ENCODE data around the gene TRIM68.
A peak's percentile ranks its signal among the peaks of the same experiment; 100 is the strongest.

TRIM68 gene

GRCh38 chr11:4607781-4608666 is at the start of gene TRIM68:
Gene TRIM68 (minus strand): TSS chr11:4608231. CDS start chr11:4605504, 2,727 bp downstream.
- H3K27me3 ChIP-seq (ENCODE audit: control insufficient read depth, insufficient read depth, low read length) = peaks cover 4% of the 10 kb centered on the region
- H3K4me3 ChIP-seq (ENCODE audit: low read depth, low read length) = peak within 1 kb of the TSS; percentile 75
- peak within 1 kb of the TSS; percentile 62 for H3K9ac ChIP-seq (ENCODE audit: low read depth, low read length)
- peaks cover 5% of the 10 kb centered on the region for H3K4me1 ChIP-seq (ENCODE audit: control insufficient read depth, insufficient read depth, low read length)
- no peaks in the 10 kb centered on the region for H3K9me3 ChIP-seq (ENCODE audit: control insufficient read depth, insufficient read depth, low read length)
- no peaks in the 10 kb centered on the region for H3K36me3 ChIP-seq (ENCODE audit: control insufficient read depth, insufficient read depth, low read length)

- Histone ChIP-seq H3K9ac (ENCODE audit: low read depth, low read length) (no peak overlapping the region), H3K4me3 (ENCODE audit: low read depth, low read length) (no peak overlapping the region), H3K27me3 (ENCODE audit: control insufficient read depth, insufficient read depth, low read length) (no peaks in the 10 kb centered on the region), H3K9me3 (ENCODE audit: control insufficient read depth, insufficient read depth, low read length) (no peaks in the 10 kb centered on the region), H3K36me3 (ENCODE audit: control insufficient read depth, insufficient read depth, low read length) (no peaks in the 10 kb centered on the region), H3K4me1 (ENCODE audit: control insufficient read depth, insufficient read depth, low read length) (no peaks in the 10 kb centered on the region)
Measured at GRCh38 chr11:4654635-4655369, 46.8 kb upstream of the TRIM68 start.

GRCh38 chr11:4647766-4648165 is 39.7 kb upstream of the TRIM68 start:
- Histone ChIP-seq H3K27me3 (ENCODE audit: control insufficient read depth, insufficient read depth, low read length) (no peaks in the 10 kb centered on the region), H3K4me1 (ENCODE audit: control insufficient read depth, insufficient read depth, low read length) (no peaks in the 10 kb centered on the region), H3K9me3 (ENCODE audit: control insufficient read depth, insufficient read depth, low read length) (no peaks in the 10 kb centered on the region), H3K4me3 (ENCODE audit: low read depth, low read length) (no peak overlapping the region), H3K9ac (ENCODE audit: low read depth, low read length) (no peak overlapping the region), H3K36me3 (ENCODE audit: control insufficient read depth, insufficient read depth, low read length) (no peaks in the 10 kb centered on the region)

- no peak overlapping the region for H3K9ac ChIP-seq (ENCODE audit: low read depth, low read length)
- H3K4me1 ChIP-seq (ENCODE audit: control insufficient read depth, insufficient read depth, low read length) = no peaks in the 10 kb centered on the region
- H3K36me3 ChIP-seq (ENCODE audit: control insufficient read depth, insufficient read depth, low read length) = no peaks in the 10 kb centered on the region
- H3K4me3 ChIP-seq (ENCODE audit: low read depth, low read length) = no peak overlapping the region
- no peaks in the 10 kb centered on the region for H3K9me3 ChIP-seq (ENCODE audit: control insufficient read depth, insufficient read depth, low read length)
- no peaks in the 10 kb centered on the region for H3K27me3 ChIP-seq (ENCODE audit: control insufficient read depth, insufficient read depth, low read length)
Measured at GRCh38 chr11:4645974-4646373, 37.9 kb upstream of the TRIM68 start.

- Histone ChIP-seq H3K27me3 (ENCODE audit: control insufficient read depth, insufficient read depth, low read length) (no peaks in the 10 kb centered on the region), H3K9me3 (ENCODE audit: control insufficient read depth, insufficient read depth, low read length) (no peaks in the 10 kb centered on the region), H3K4me1 (ENCODE audit: control insufficient read depth, insufficient read depth, low read length) (no peaks in the 10 kb centered on the region), H3K36me3 (ENCODE audit: control insufficient read depth, insufficient read depth, low read length) (no peaks in the 10 kb centered on the region), H3K4me3 (ENCODE audit: low read depth, low read length) (no peak overlapping the region), H3K9ac (ENCODE audit: low read depth, low read length) (no peak overlapping the region)
Measured at GRCh38 chr11:4644233-4644632, 36.2 kb upstream of the TRIM68 start.

GRCh38 chr11:4643682-4644081 is 35.7 kb upstream of the TRIM68 start, which contains the start of gene OR51E1:
Gene OR51E1 (plus strand): TSS chr11:4643982. CDS start chr11:4652527, 8,545 bp downstream.
- H3K4me3 ChIP-seq (ENCODE audit: low read depth, low read length) = no peak within 1 kb of the TSS
- no peaks in the 10 kb centered on the region for H3K36me3 ChIP-seq (ENCODE audit: control insufficient read depth, insufficient read depth, low read length)
- H3K9me3 ChIP-seq (ENCODE audit: control insufficient read depth, insufficient read depth, low read length) = no peaks in the 10 kb centered on the region
- H3K27me3 ChIP-seq (ENCODE audit: control insufficient read depth, insufficient read depth, low read length) = no peaks in the 10 kb centered on the region
- no peak within 1 kb of the TSS for H3K9ac ChIP-seq (ENCODE audit: low read depth, low read length)
- H3K4me1 ChIP-seq (ENCODE audit: control insufficient read depth, insufficient read depth, low read length) = no peaks in the 10 kb centered on the region

- peaks cover 4% of the 10 kb centered on the region for H3K27me3 ChIP-seq (ENCODE audit: control insufficient read depth, insufficient read depth, low read length)
- no peaks in the 10 kb centered on the region for H3K36me3 ChIP-seq (ENCODE audit: control insufficient read depth, insufficient read depth, low read length)
- no peak overlapping the region for H3K4me3 ChIP-seq (ENCODE audit: low read depth, low read length)
- no peaks in the 10 kb centered on the region for H3K4me1 ChIP-seq (ENCODE audit: control insufficient read depth, insufficient read depth, low read length)
- no peaks in the 10 kb centered on the region for H3K9me3 ChIP-seq (ENCODE audit: control insufficient read depth, insufficient read depth, low read length)
- no peak overlapping the region for H3K9ac ChIP-seq (ENCODE audit: low read depth, low read length)
Measured at GRCh38 chr11:4643076-4643475, 35.0 kb upstream of the TRIM68 start.

GRCh38 chr11:4642043-4642442 is 34.0 kb upstream of the TRIM68 start:
- Histone ChIP-seq H3K4me1 (ENCODE audit: control insufficient read depth, insufficient read depth, low read length) (no peaks in the 10 kb centered on the region), H3K36me3 (ENCODE audit: control insufficient read depth, insufficient read depth, low read length) (no peaks in the 10 kb centered on the region), H3K27me3 (ENCODE audit: control insufficient read depth, insufficient read depth, low read length) (peaks cover 13% of the 10 kb centered on the region), H3K9ac (ENCODE audit: low read depth, low read length) (no peak overlapping the region), H3K9me3 (ENCODE audit: control insufficient read depth, insufficient read depth, low read length) (no peaks in the 10 kb centered on the region), H3K4me3 (ENCODE audit: low read depth, low read length) (no peak overlapping the region)

- H3K4me1 ChIP-seq (ENCODE audit: control insufficient read depth, insufficient read depth, low read length) = no peaks in the 10 kb centered on the region
- H3K27me3 ChIP-seq (ENCODE audit: control insufficient read depth, insufficient read depth, low read length) = peaks cover 13% of the 10 kb centered on the region
- no peaks in the 10 kb centered on the region for H3K9me3 ChIP-seq (ENCODE audit: control insufficient read depth, insufficient read depth, low read length)
- H3K9ac ChIP-seq (ENCODE audit: low read depth, low read length) = no peak overlapping the region
- H3K4me3 ChIP-seq (ENCODE audit: low read depth, low read length) = no peak overlapping the region
- H3K36me3 ChIP-seq (ENCODE audit: control insufficient read depth, insufficient read depth, low read length) = no peaks in the 10 kb centered on the region
Measured at GRCh38 chr11:4641501-4641900, 33.5 kb upstream of the TRIM68 start.

GRCh38 chr11:4639931-4640330 is 31.9 kb upstream of the TRIM68 start:
- Histone ChIP-seq H3K27me3 (ENCODE audit: control insufficient read depth, insufficient read depth, low read length) (peaks cover 13% of the 10 kb centered on the region), H3K36me3 (ENCODE audit: control insufficient read depth, insufficient read depth, low read length) (no peaks in the 10 kb centered on the region), H3K4me3 (ENCODE audit: low read depth, low read length) (no peak overlapping the region), H3K9ac (ENCODE audit: low read depth, low read length) (no peak overlapping the region), H3K9me3 (ENCODE audit: control insufficient read depth, insufficient read depth, low read length) (no peaks in the 10 kb centered on the region), H3K4me1 (ENCODE audit: control insufficient read depth, insufficient read depth, low read length) (no peaks in the 10 kb centered on the region)

GRCh38 chr11:4637662-4638047 is 29.6 kb upstream of the TRIM68 start:
- Histone ChIP-seq H3K4me3 (ENCODE audit: low read depth, low read length) (no peak overlapping the region), H3K27me3 (ENCODE audit: control insufficient read depth, insufficient read depth, low read length) (peaks cover 13% of the 10 kb centered on the region), H3K36me3 (ENCODE audit: control insufficient read depth, insufficient read depth, low read length) (no peaks in the 10 kb centered on the region), H3K9ac (ENCODE audit: low read depth, low read length) (no peak overlapping the region), H3K9me3 (ENCODE audit: control insufficient read depth, insufficient read depth, low read length) (no peaks in the 10 kb centered on the region), H3K4me1 (ENCODE audit: control insufficient read depth, insufficient read depth, low read length) (no peaks in the 10 kb centered on the region)

Measured in iPS-15b (cell line).